ENCODE results near the gene ZFYVE27. TPM values are rescaled to one million over a fixed set of nuclear protein-coding genes. Genes with fewer than 3 reads are reported as not detected.

ZFYVE27 gene
- total RNA-seq, 1 experiment from 2014 or later: 26.0 TPM

- no peak overlapping the region for H3K4me3 Mint-ChIP-seq
- CTCF ChIA-PET: interaction anchor here (1.0 to 3.9 kb wide), 3 partner anchors 8 to 16 kb away, joined by 3 to 26 read pairs (median 13); no protein-coding TSS in a partner anchor
- peaks cover 45% of the 10 kb centered on the region for H3K4me1 Mint-ChIP-seq
- H3K9me3 Mint-ChIP-seq: no peaks in the 10 kb centered on the region
- H3K27me3 Mint-ChIP-seq (ENCODE audit: low read depth): no peaks in the 10 kb centered on the region
- peaks cover 10% of the 10 kb centered on the region for H3K36me3 Mint-ChIP-seq
- no peak for ATAC-seq
- POLR2A ChIA-PET: interaction anchor here (0.6 to 1.4 kb wide), 4 partner anchors 9 to 55 kb away, joined by 3 to 4 read pairs (median 4); partner anchors contain the start of gene AVPI1
- TF ChIP-seq EMX1 (CRISPR knock-in tag; IDR thresholded peaks at IDR 0.05) (no peak), PRRX2 (CRISPR knock-in tag; IDR thresholded peaks at IDR 0.05) (no peak), FOXP4 (CRISPR knock-in tag; IDR thresholded peaks at IDR 0.05) (no peak), CDX4 (CRISPR knock-in tag; IDR thresholded peaks at IDR 0.05; ENCODE audit: borderline replicate concordance) (no peak), ZNF138 (CRISPR knock-in tag; conservative IDR thresholded peaks at IDR 0.05) (no peak), ETV6 (CRISPR knock-in tag; IDR thresholded peaks at IDR 0.05) (no peak), GABPB1 (CRISPR knock-in tag; IDR thresholded peaks at IDR 0.05) (no peak), ZSCAN18 (CRISPR knock-in tag; IDR thresholded peaks at IDR 0.05) (no peak), MLX (CRISPR knock-in tag; IDR thresholded peaks at IDR 0.05) (no peak), ARID4B (CRISPR knock-in tag; IDR thresholded peaks at IDR 0.05; ENCODE audit: borderline replicate concordance) (no peak)
- no peak for DNase-seq (ENCODE audit: low spot score)
- peak overlapping the region; percentile 75 for H3K27ac Mint-ChIP-seq
These were observed 18.8 kb upstream of the ZFYVE27 start for GRCh38 chr10:97718178-97718577.

GRCh38 chr10:97718659-97719142 is 18.2 kb upstream of the ZFYVE27 start:
- POLR2A ChIA-PET: interaction anchor here (0.6 to 1.4 kb wide), 3 partner anchors 10 to 54 kb away, joined by 4 read pairs; partner anchors contain the start of gene AVPI1

GRCh38 chr10:97719602-97720001 is 17.3 kb upstream of the ZFYVE27 start:
- ChIA-PET CTCF (interaction anchor here (0.9 to 3.9 kb wide), 3 partner anchors 10 to 32 kb away, joined by 3 to 26 read pairs (median 13); partner anchors contain the start of gene AVPI1), POLR2A (interaction anchor here (1.4 kb wide), 1 partner anchor 11 kb away, joined by 4 read pairs; no protein-coding TSS in a partner anchor)
- peaks cover 10% of the 10 kb centered on the region for H3K36me3 Mint-ChIP-seq
- TF ChIP-seq MXD4 (CRISPR knock-in tag; IDR thresholded peaks at IDR 0.05; ENCODE audit: borderline replicate concordance) (no peak), TEAD4 (CRISPR knock-in tag; IDR thresholded peaks at IDR 0.05) (no peak)
- H3K4me1 Mint-ChIP-seq: peaks cover 45% of the 10 kb centered on the region
- no peaks in the 10 kb centered on the region for H3K27me3 Mint-ChIP-seq (ENCODE audit: low read depth)
- DNase-seq (ENCODE audit: low spot score) (no peak), ATAC-seq (peak; percentile 11)
- peak overlapping the region; percentile 6 for H3K4me3 Mint-ChIP-seq
- no peaks in the 10 kb centered on the region for H3K9me3 Mint-ChIP-seq
- peak overlapping the region; percentile 92 for H3K27ac Mint-ChIP-seq

More at GRCh38 chr10:97718659-97719142, 18.2 kb upstream of the ZFYVE27 start:
- no peaks in the 10 kb centered on the region for H3K9me3 Mint-ChIP-seq
- TF ChIP-seq RELA (CRISPR knock-in tag; IDR thresholded peaks at IDR 0.05; ENCODE audit: borderline replicate concordance): no peak
- CTCF ChIA-PET: interaction anchor here (0.8 to 3.9 kb wide), 4 partner anchors 9 to 32 kb away, joined by 3 to 26 read pairs (median 8); partner anchors contain the start of gene AVPI1
- H3K27ac Mint-ChIP-seq: peak overlapping the region; percentile 92
- peak; percentile 20 for DNase-seq (ENCODE audit: low spot score)
- peaks cover 10% of the 10 kb centered on the region for H3K36me3 Mint-ChIP-seq
- H3K4me3 Mint-ChIP-seq: 0 out of 2 replicates have a peak overlapping the region, but pooled peaks have one; percentile 6
- peak; percentile 2 for ATAC-seq
- no peaks in the 10 kb centered on the region for H3K27me3 Mint-ChIP-seq (ENCODE audit: low read depth)
- H3K4me1 Mint-ChIP-seq: peaks cover 45% of the 10 kb centered on the region

All from WTC11 (cell line).